Calu3 (cell line): ENCODE data around the gene ZCCHC24. TPM values are rescaled to one million over a fixed set of nuclear protein-coding genes. Genes with fewer than 3 reads are reported as not detected.
A peak's percentile ranks its signal among the peaks of the same experiment; 100 is the strongest.

Experiments used
- BruUV-seq: library from RNA; stranded (reverse); fragments of 400-500 nt; replicated peaks from 2 replicates; lab custom pipeline; 2021; lab: Mats Ljungman, UMichigan
- CTCF ChIA-PET: fragments of 300-600 bp; sonication (Branson Sonifier 250); formaldehyde crosslinking; loops from one replicate; lab custom pipeline; 2022; ENCODE audit warnings: antibody characterized with exemption; lab: Charles Lee
- DNase-seq: peaks from one replicate; pipeline ENCODE4 v3.0.0; 2022
- H3K27ac Mint-ChIP-seq: one replicate; pipeline ENCODE4 v1.8.0; 2022; ENCODE audit warnings: mixed read lengths; ENCODE audit not compliant: unreplicated experiment
- H3K27me3 Mint-ChIP-seq: one replicate; pipeline ENCODE4 v1.8.0; 2022; ENCODE audit warnings: mixed read lengths; ENCODE audit not compliant: unreplicated experiment
- H3K36me3 Mint-ChIP-seq: one replicate; pipeline ENCODE4 v1.8.0; 2022; ENCODE audit warnings: mild to moderate bottlenecking, moderate library complexity, mixed read lengths; ENCODE audit not compliant: insufficient read depth, unreplicated experiment
- H3K4me1 Mint-ChIP-seq: one replicate; pipeline ENCODE4 v1.8.0; 2022; ENCODE audit warnings: mild to moderate bottlenecking, low read depth, mixed read lengths; ENCODE audit not compliant: unreplicated experiment
- H3K4me3 Mint-ChIP-seq: one replicate; pipeline ENCODE4 v1.8.0; 2022; ENCODE audit warnings: mild to moderate bottlenecking, low read depth, moderate library complexity, mixed read lengths; ENCODE audit not compliant: unreplicated experiment
- H3K9me3 Mint-ChIP-seq: one replicate; pipeline ENCODE4 v1.8.0; 2022; ENCODE audit warnings: low read depth, mixed read lengths; ENCODE audit not compliant: unreplicated experiment
- intact Hi-C: fragments of 100-400 bp; cut with micrococcal nuclease; formaldehyde crosslinking; loops from one replicate; pipeline ENCODE4 v1.10.0; 2022; ENCODE audit not compliant: unreplicated experiment
- total RNA-seq: library from RNA; stranded (reverse); gene quantifications from 2 replicates; pipeline ENCODE4 v1.2.3, GENCODE V29; 2022
- TF ChIP-seq, protein P1 (sequence below): fragments of 200-600 bp; IDR thresholded peaks from one replicate; pipeline ENCODE4 v1.8.0; 2022; ENCODE audit warnings: antibody characterized with exemption; ENCODE audit not compliant: unreplicated experiment

ZCCHC24 gene
- total RNA-seq, 1 experiment from 2014 or later, result 1.4 TPM

DNA sequence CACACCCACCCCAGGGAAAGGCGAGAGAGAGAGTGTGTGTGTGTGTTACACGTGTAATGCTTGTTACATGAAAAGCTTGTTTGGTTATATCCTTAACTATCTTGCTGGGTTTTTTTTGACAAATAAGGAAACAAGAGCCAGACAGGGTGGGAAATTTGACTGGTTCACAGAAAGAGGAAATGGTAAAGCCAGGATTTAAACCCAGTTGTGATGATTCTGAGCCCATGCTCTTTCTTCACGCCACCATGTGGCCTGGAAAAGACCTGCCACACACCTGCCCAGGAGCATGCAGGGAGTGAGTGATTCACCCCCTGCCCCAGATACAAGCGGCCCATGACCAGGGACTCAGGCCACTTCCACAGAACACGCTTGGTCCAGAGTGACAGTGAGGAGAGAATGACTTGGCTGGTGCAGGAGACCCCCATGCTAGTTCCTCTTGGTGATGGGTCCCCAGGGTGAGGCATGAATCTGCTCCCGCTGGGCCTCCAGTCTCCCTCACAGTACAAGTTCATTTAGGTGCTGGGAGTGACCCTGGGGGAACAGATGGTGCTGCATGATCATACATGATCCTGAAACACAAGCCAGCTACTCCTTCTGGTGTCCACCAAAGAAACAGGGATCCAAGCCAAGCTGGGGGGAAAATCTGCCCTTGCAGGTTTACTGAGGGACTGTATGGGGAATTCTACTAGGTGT, 45.9 kb upstream of the ZCCHC24 start:
- no TSS peak for BruUV-seq
- CTCF ChIA-PET, result no interaction called here
- peak; percentile 33 for DNase-seq
- Mint-ChIP-seq H3K4me1 (peaks cover 13% of the 10 kb centered on the region), H3K27me3 (peaks cover 80% of the 10 kb centered on the region), H3K4me3 (no peak overlapping the region), H3K9me3 (no peaks in the 10 kb centered on the region), H3K27ac (no peak overlapping the region), H3K36me3 (no peaks in the 10 kb centered on the region)
- TF ChIP-seq, protein P1, sequence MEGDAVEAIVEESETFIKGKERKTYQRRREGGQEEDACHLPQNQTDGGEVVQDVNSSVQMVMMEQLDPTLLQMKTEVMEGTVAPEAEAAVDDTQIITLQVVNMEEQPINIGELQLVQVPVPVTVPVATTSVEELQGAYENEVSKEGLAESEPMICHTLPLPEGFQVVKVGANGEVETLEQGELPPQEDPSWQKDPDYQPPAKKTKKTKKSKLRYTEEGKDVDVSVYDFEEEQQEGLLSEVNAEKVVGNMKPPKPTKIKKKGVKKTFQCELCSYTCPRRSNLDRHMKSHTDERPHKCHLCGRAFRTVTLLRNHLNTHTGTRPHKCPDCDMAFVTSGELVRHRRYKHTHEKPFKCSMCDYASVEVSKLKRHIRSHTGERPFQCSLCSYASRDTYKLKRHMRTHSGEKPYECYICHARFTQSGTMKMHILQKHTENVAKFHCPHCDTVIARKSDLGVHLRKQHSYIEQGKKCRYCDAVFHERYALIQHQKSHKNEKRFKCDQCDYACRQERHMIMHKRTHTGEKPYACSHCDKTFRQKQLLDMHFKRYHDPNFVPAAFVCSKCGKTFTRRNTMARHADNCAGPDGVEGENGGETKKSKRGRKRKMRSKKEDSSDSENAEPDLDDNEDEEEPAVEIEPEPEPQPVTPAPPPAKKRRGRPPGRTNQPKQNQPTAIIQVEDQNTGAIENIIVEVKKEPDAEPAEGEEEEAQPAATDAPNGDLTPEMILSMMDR, result no peak
- intact Hi-C loops, result no loop called here

DNA sequence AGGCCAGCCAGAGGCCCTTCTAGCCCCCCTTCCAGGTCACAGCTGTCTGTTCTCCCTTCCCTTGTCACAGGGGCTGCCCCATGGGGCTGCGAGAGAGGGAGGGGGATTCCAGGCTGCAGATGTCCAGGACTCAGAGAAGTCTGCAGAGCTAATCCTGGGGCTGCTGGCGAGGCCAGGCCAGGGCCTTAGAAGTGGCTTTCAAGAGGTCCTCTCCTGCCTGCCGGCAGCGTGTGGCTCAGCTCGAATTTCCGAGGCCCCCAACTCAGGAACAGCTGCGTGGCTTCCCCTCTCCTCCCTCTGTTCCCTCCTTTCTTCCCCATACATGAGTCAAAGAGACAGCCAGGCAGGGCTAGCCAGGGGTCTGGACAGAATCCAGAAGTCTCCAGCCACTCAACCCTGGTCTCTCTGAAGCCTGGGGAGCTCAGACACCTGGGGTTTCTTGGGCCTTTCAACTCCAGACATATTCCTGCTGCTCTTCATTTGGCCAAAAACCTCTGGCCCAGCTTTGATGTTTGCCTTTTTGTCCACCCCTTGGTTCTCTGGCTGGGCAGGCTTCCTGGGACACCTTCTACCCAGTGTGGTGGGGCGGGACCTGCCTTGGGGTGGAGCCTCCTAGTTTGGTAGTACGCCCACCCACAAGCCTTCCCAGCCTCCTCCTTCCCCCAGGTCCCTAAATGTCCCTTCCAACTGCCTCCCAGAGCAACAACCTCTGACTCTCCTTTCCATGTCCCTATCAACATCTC, 45.1 kb upstream of the ZCCHC24 start:
- no TSS peak for BruUV-seq
- H3K4me1 Mint-ChIP-seq, result peaks cover 13% of the 10 kb centered on the region
- H3K27me3 Mint-ChIP-seq, result peaks cover 73% of the 10 kb centered on the region
- no peak for DNase-seq
- CTCF ChIA-PET, result no interaction called here
- intact Hi-C loops, result no loop called here
- TF ChIP-seq, protein P1, result no peak
- no peaks in the 10 kb centered on the region for H3K9me3 Mint-ChIP-seq
- H3K27ac Mint-ChIP-seq, result no peak overlapping the region
- H3K4me3 Mint-ChIP-seq, result no peak overlapping the region
- H3K36me3 Mint-ChIP-seq, result no peaks in the 10 kb centered on the region

GRCh38 chr10:79488870-79489269, 43.4 kb upstream of the ZCCHC24 start:
- no peak overlapping the region for H3K4me3 Mint-ChIP-seq
- intact Hi-C loops, result no loop called here

DNA sequence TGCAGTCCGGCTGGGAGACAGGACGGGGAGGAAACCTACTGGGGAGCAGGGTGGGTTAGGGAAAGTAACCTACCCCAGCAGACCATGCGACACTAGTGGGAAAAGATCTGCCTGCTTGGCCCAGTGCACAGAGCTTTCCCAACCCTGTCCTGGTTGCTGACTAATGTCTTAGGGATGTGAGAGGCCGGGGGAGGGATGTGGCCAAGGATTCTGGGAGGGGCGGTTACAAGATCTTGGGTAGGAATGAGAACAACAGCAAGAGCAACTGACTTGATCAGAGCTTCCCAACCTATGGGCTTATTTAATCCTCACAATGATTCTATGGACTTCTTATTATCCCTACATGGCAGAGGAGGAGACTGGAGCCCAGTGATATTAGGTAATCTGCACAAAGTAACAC, 42.9 kb upstream of the ZCCHC24 start:
- Mint-ChIP-seq H3K4me1 (peaks cover 13% of the 10 kb centered on the region), H3K27ac (no peak overlapping the region), H3K27me3 (peaks cover 51% of the 10 kb centered on the region), H3K9me3 (no peaks in the 10 kb centered on the region), H3K36me3 (no peaks in the 10 kb centered on the region), H3K4me3 (no peak overlapping the region)
- TF ChIP-seq, protein P1, result no peak
- intact Hi-C loops, result no loop called here
- no TSS peak for BruUV-seq
- CTCF ChIA-PET, result interaction anchor here (1.1 to 2.5 kb wide), 3 partner anchors 9 to 113 kb away, joined by 3 to 38 read pairs (median 5); no protein-coding TSS in a partner anchor
- DNase-seq, result peak; percentile 45

More at GRCh38 chr10:79488870-79489269, 43.4 kb upstream of the ZCCHC24 start:
- BruUV-seq, result no TSS peak
- no peak overlapping the region for H3K27ac Mint-ChIP-seq
- H3K4me1 Mint-ChIP-seq, result peaks cover 13% of the 10 kb centered on the region
- no peaks in the 10 kb centered on the region for H3K36me3 Mint-ChIP-seq
- peaks cover 56% of the 10 kb centered on the region for H3K27me3 Mint-ChIP-seq
- CTCF ChIA-PET, result interaction anchor here (2.5 kb wide), 1 partner anchor 114 kb away, joined by 38 read pairs; no protein-coding TSS in a partner anchor
- DNase-seq, result no peak
- TF ChIP-seq, protein P1, result no peak
- no peaks in the 10 kb centered on the region for H3K9me3 Mint-ChIP-seq
